GM12875 (cell line): ENCODE measurements around the gene ST3GAL5.
"Not testable (repeated sequence)": the region's sequence is repeated elsewhere in the genome, so short reads cannot be mapped to it uniquely, and the experiment has no call there.

Experiments
- H3K4me3 ChIP-seq: one replicate; pipeline ENCODE4 v1.5.1; 2011; ENCODE audit warnings: low read depth, low read length, control low read depth
- TF ChIP-seq, protein P1 (sequence below): IDR thresholded peaks from 2 replicates; pipeline ENCODE4 v1.5.1; 2011; ENCODE audit warnings: low read depth, mild to moderate bottlenecking, control low read depth, inconsistent platforms, low read length, moderate library complexity, borderline replicate concordance; ENCODE audit not compliant: insufficient read depth

Gene ST3GAL5

DNA sequence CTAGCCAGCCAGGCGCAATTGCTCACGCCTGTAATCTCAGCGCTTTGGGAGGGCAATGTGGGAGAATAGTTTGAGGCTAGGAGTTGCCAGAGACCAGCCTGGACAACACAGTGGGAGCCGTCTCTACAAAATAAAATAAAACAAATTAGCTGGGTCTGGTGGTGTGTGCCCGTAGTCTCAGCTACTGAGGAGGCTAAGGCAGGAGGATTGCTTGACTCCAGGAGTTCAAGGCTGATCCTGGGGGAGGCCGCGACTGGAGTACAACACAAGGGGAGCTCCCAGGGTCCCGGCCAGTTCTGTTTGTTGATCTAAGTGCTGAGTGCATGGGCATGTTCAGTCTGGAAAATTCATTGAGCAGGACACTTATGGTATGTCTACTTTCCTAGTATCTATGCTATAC lies 2.6 kb downstream of the ST3GAL5 start:
- TF ChIP-seq, protein P1, sequence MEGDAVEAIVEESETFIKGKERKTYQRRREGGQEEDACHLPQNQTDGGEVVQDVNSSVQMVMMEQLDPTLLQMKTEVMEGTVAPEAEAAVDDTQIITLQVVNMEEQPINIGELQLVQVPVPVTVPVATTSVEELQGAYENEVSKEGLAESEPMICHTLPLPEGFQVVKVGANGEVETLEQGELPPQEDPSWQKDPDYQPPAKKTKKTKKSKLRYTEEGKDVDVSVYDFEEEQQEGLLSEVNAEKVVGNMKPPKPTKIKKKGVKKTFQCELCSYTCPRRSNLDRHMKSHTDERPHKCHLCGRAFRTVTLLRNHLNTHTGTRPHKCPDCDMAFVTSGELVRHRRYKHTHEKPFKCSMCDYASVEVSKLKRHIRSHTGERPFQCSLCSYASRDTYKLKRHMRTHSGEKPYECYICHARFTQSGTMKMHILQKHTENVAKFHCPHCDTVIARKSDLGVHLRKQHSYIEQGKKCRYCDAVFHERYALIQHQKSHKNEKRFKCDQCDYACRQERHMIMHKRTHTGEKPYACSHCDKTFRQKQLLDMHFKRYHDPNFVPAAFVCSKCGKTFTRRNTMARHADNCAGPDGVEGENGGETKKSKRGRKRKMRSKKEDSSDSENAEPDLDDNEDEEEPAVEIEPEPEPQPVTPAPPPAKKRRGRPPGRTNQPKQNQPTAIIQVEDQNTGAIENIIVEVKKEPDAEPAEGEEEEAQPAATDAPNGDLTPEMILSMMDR: no peak
- no peak overlapping the region for H3K4me3 ChIP-seq

DNA sequence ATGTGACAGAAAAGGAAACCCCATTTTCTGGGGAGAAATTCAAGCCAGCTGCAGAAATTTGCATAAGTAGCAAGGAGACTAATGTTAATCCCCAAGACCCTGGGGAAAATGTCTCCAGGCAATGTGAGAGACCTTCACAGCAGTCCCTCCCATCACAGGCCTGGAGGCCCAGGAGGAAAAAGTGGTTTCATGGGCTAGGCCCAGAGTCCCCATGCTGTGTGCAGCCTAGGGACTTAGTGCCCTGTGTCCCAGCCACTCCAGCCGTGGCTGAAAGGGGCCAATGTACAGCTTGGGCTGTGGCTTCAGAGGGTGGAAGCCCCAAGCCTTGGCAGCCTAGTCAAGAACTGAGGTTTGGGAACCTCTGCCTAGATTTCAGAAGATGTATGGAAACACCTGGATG lies 7.0 kb downstream of the ST3GAL5 start:
- H3K4me3 ChIP-seq: not testable (repeated sequence)

DNA sequence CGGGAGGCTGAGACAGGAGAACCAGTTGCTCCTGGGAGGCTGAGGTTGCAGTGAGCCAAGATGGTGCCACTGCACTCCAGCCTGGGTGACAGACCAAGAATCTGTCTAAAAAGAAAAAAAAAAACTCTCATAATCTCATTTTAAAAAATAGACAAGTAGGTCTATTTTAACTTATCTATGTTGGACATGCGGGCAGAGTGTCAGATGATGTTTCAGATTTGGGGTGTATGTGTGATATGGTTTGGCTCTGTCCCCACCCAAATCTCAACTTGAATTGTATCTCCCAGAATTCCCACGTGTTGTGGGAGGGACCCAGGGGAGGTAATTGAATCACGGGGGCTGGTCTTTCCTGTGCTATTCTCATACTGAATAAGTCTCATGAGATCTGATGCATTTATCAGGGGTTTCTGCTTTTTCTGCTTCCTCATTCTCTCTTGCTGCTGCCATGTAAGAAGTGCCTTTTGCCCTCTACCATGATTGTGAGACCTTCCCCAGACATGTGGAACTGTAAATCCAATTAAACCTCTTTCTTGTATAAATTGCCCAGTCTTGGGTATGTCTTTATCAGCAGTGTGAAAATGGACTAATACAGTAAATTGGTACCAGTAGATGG lies 8.0 kb downstream of the ST3GAL5 start:
- not testable (repeated sequence) for H3K4me3 ChIP-seq

DNA sequence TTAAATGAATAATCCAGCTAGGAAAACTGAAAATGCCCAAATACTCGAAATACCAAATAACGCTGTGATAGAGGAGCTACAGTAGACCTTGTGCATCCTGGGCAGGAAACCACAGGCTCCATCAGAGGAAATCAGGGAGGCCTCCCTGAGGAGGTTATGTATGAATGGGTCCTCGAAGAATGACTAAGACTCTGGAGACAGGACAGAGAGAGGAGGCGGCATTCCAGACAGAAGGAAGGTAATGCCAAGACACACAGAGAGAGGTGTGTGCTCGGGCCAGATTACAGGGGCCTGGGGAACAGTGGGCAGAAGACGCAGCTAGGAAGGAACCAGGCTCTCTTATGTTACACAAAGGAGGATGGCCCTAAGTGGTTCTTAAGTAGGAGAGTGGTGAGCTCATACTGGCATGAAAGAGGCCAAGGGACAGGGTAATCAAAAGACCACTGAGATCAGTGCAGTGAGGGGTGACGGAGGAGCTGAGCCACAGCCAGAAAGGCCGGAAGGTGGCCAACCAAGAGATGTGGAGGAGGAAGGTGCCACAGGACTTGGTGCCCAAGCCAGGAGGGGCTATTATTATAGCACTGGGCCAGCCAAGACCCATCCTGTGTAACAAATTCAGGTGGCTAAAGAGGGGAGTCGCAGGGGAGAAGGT lies 9.9 kb downstream of the ST3GAL5 start:
- no peak overlapping the region for H3K4me3 ChIP-seq
- TF ChIP-seq, protein P1: no peak

DNA sequence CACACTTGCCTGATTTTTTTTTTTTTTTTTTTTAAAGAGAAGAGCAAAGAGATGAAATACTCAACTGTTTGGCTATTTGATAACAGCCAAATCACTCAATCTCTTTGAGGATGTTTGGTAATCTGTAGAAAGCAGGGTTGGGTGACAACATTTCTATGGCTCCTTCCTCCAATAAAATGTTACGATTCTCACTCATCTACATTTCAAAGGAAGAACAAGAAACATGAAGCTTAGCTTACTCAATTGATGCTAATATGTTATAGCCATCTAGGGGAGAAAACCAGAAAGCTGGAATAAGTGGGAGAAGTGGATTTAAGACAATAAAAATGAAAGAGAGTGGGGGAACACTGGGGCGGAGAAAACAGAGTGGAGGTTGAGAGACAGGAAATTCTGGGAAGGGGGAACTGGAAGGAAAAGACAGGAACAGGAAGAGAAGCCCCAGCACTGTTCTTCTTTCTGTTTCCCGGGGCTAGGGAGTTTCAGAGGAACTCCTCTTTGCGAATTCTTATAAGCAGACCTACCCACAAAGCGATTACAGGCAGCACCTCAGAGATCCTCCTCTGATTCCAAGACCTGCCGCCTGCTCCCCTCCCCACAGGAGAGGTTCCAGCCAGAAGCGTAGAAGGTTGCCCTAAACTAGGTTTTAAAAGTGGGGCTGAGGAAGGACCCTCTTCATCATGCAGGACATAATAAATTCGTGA lies 13.3 kb downstream of the ST3GAL5 start:
- no peak overlapping the region for H3K4me3 ChIP-seq
- TF ChIP-seq, protein P1: no peak

DNA sequence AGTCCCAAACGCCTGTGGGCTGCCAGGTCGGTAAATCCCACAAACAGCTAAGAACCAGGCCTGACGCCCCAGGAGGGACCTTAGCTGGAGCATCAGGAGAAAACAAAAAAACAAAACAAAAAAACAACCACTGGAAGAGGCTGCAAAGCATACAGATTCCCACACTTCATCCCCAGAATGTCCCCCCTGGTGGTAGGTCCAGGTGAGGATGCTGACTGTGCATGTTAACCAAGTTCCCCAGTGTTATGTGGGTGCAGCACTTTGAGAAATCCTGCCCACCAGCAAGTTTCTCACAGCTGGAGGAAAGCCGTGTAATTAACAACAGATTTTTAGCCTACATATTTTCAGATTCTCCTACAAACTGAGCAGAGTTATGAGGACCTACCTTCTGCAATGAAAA lies 15.1 kb downstream of the ST3GAL5 start:
- TF ChIP-seq, protein P1: peak; percentile 59; the same call in 1 of the 2 replicates
- H3K4me3 ChIP-seq: no peak overlapping the region

DNA sequence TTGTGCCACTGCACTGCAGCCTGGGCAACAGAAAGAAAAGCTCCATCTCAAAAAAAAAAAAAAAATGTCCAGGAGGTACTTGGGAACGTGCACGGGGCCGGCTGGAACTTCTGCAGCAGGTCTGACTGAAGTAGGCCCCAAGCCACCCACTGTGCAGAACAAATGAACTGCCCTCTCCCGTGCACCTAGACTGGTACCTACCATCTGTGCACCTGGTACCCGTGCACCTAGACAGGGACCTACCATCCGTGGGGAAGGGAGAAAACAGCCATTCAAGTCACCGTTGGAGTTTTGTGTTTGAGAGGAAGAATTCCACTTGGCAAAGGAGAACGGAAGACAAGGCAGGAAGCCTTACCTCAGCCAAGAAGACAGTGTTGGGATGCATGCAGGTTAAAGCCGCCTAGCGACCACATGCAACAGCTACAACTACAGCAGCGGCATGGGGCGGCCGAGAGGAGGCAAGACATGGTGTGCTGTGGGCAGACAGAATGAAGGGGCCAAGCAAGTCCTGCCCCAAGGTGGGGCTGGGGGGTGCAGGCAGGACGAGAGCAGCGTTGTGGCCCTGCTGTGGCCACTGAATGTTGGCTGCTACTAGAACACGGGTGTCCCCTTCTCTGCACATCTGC lies 16.1 kb downstream of the ST3GAL5 start:
- H3K4me3 ChIP-seq: no peak overlapping the region
- TF ChIP-seq, protein P1: no peak
